Hematopoietic multipotent progenitor cell (in vitro differentiated cells): ENCODE measurements around the gene BPIFA3. TPM values are rescaled to one million over a fixed set of nuclear protein-coding genes. Genes with fewer than 3 reads are reported as not detected.

ENCODE experiments used
- DNase-seq, 3 donors: peaks; one replicate each; pipeline ENCODE4 v3.0.0-alpha.2; 2011 to 2015; ENCODE audit warnings: low read depth in 2 of 3, low spot score in 2 of 3
- total RNA-seq: library from RNA; depleted of rRNA; stranded (reverse); fragments of >200 nt; gene quantifications from one replicate; pipeline ENCODE4 v1.2.3, GENCODE V29; 2012

The BPIFA3 gene
- total RNA-seq, 1 donor, result not detected

DNA sequence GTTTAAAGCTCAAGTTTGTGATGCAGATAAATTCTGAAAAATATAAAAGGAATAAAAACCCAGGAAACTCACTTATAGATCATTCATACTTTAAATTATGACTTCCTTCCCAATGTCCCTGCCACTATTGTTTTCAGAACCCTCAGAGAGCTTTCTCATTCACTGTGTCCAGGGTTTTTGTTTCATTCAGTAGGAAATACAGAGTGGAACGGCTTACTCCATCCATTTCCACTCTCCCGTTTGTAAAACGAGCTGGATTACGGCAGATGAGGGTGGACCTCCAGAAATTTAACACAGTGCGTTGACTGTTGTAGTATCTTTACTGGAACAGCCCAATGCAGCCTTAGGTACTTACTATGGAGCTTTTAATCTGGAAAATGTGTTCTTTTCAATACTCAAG is 42.2 kb downstream of the BPIFA3 start:
- no peak for DNase-seq

DNA sequence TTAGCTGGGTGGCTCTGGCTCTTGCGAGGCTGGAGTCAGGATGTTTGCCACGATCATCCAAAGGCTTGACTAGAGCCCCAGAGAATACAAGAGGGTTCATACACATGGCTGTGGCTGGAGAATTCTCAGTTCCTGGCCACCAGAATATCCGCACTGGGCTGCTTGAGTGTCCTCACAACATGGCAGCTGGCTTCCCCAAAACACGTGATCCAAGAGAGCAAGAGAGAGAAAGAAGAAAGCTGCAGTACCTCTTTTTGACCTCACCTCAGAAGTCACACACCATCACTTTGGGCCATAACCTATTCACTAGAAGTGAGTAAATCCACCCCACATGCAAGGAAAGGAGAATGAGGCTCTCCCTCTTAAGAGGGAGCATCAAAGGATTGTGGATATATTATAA is 44.3 kb downstream of the BPIFA3 start:
- DNase-seq, result peak in 1 of 3 donors; percentile 3

DNA sequence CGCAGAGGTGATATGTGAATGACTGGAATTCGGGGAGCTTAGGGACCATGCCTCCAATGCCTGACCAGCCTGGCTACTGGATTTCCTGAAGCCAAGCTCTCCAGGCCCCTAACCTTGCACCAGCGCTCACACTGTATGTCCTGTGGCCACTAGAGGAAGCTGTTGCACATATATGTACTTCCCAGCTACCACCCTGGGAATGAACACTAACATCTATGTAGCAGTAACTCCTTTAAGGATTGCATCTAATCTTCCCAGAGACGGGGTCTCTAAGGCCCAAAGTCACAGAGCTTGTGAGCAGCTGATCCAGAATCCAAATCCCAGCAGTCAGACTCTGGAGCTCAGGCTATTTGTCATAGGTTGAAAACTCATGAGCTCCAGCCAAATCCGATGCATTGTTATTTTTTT is 45.5 kb downstream of the BPIFA3 start:
- DNase-seq, result peak in 2 of 3 donors; percentile 33 to 42

DNA sequence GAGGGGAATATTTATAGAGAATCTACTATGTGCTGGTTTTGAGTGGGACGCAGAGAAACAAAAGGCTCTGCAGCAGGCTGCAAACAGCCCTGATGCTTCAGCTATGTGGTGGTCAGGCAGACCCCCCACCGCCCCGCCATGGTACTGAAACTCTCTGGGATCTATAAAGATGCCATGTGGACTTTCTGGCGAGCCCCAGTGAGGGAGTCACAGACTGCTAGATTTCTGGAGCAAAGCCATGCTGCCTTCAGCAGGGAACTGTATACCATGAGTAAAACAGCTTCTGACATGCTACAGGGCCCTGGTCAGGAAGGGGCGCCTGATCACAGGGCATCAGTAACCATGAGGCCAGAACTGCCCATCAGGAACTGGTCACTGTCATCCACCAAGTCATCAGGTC is 46.6 kb downstream of the BPIFA3 start:
- no peak for DNase-seq

DNA sequence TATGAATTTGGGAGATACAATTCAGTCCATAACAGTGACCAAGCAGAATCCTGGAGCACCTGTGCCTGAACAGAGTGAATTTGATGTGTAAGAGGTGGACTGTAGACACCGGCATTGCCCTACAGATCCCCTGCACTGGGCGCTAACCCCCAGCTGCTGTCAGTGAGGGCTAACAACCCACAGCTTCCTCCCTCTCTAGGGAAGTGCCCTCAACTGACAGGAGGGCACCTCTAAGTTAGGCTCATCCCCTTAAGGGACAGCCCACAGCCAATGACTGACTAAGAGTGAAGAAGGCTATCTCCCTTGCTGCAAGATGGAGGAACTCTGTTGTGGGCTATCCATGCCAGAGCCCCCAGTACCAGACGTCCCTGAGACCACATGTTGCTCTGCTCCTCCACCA is 50.5 kb downstream of the BPIFA3 start:
- DNase-seq, result no peak

DNA sequence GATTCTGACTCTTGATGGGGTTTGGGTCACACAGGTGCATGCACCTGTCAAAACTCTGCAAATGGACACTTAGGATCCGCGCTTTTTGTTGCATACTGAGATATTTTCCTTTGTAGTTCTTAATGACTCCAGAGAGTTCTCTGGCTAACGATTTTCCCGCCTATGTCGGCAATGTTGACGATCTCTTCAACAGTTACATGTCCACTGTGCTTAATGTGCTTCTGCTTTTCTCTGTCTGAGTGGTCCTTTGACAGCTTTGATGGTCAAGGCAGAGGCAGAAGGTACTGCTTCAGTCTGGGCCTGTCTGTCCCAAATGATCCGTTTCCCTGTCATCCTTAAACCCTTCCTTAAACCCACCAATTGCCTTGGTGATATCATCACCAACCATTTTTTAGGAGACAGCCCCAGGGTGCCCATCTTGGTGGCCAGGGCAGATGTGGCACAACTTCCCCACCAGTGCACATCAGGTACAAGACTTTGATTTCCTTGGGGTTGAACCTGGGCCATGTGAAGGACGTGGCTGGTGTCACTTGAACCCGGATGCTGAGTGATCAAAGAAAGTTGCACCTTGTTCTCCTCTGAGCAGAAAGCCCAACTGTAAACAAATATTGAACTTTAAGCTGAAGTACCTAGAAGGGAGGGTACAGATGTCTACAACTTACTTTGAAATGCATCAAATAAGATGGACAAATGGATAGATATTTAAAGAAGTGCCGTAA is 55.2 kb downstream of the BPIFA3 start:
- DNase-seq, result no peak

DNA sequence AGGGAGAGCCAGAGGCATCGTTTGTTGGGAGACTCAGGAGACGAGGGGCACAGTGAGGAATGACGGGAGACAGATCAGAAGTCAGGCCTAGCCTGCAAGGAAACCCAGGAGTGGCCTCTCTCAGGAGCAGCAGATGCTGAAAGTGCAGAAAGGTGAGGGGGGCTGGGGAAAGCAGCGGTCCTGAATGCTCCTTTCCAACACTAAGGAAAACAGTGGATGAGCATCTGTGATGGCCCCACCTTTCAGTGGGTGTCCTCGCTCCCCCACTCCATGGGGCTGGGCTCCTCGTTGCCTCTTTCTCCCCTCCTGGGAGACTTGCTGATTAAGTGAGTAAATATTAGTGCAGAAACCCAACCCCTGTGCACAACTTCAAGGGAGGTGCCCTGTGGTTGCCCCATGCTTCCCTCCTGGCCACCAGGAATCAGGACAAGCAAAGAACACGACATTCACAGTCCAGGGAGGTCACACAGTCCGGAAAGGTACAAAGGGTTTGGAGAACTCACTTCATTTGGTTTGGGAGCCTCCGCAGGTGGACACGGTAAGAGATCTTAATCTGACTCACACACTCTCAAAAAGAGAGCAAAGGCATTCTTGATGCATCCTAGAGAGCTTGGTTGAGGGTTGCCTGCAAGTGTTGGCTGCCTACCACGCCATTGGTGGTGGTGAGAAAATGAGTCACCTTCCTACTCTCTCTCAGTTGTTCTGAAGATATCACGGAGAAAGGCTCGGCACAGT is 56.1 kb downstream of the BPIFA3 start:
- DNase-seq, result no peak

DNA sequence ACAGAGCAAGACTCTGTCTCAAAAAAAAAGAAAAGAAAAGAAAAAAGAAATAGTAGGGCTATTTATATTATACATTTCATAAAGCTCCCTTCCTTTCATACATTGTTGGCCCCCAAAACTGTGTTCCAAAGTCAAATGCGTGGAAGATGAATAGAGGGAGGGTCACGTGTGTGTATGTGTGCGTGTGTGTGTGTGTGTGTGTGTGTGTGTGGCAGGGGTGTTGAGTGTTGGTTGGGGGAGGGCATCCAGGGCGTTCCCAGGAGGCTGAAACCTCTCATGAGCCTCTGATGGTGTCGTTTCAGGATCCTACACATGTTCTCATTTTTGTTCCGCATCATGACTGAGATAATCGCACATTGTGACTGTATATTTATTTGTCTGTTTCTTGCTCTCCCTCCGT is 58.1 kb downstream of the BPIFA3 start:
- no peak for DNase-seq

DNA sequence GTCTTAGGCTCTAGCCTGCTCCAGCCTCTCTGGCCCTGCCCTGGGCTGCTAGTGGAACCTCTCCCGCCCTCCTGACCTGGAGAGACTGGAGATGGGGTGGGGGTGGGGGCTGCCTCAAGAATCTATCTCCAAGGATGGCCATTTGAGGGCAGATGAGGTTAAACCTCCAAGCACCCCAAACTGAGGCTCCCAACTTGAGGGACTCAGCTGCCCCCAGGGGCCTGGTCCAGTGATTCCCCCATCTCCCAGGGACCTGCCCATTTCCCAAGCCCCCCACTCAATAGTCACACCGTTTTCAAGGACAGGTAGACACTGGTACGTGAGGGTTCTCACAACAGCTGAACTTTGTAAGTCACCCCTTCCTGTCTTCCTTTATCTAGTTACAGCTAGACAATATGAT is 58.7 kb downstream of the BPIFA3 start:
- DNase-seq, result no peak

DNA sequence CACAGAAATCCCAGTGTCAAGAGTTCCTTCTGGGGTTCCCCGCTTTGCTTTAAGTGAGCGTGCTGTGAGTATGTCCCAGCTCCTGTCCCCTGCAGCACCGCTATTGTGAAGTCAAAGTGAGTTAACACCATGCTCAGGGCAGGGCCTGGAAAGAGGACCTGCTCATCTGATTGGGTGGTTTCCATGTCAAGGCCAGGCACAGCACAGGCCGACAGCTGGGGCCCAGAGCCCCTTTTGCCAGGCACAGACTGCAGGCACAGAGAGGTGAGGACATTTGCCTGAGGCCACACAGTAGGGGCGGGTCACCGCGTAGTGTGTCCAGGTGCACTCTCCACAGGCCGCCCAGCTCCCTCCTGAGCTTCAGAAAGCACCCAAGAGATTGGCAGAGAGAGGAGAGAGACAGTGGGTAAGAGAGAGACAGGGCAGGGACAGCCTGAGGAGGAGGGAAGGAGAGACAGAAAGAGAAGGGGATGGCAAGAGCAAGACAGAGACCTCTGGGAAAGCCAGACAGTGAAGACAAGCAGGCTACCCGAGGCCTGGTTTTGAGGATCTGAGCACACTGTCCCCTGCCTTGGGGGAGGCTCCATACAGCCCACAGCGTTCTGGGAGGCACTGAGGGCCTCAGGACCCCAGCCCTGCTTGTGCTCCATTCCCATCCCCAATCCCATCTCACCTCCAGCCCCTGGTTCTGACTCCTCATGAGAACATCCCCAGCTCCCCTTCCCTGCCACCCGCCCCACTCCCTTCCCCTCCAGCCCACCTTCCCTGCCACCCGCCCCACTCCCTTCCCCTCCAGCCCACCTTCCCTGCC is 59.4 kb downstream of the BPIFA3 start:
- no peak for DNase-seq

Other genes starting within 250 kb of the BPIFA3 start
- not detected for gene SUN5, start 212.9 kb upstream of the BPIFA3 start, total RNA-seq
- not detected for gene BPIFB2, start 209.6 kb upstream of the BPIFA3 start, total RNA-seq
- not detected for gene BPIFB6, start 185.7 kb upstream of the BPIFA3 start, total RNA-seq
- not detected for gene BPIFB3, start 163.4 kb upstream of the BPIFA3 start, total RNA-seq
- not detected for gene BPIFB4, start 137.7 kb upstream of the BPIFA3 start, total RNA-seq
- not detected for gene BPIFA2, start 49.2 kb upstream of the BPIFA3 start, total RNA-seq
- not detected for gene BPIFA1, start 18.6 kb downstream of the BPIFA3 start, total RNA-seq
- not detected for gene BPIFB1, start 65.9 kb downstream of the BPIFA3 start, total RNA-seq
- 21.8 TPM for gene CDK5RAP1, start 184.2 kb downstream of the BPIFA3 start, total RNA-seq
- 3.0 TPM for gene SNTA1, start 226.4 kb downstream of the BPIFA3 start, total RNA-seq